ENCODE results near the gene PLD1.

Gene PLD1

DNA sequence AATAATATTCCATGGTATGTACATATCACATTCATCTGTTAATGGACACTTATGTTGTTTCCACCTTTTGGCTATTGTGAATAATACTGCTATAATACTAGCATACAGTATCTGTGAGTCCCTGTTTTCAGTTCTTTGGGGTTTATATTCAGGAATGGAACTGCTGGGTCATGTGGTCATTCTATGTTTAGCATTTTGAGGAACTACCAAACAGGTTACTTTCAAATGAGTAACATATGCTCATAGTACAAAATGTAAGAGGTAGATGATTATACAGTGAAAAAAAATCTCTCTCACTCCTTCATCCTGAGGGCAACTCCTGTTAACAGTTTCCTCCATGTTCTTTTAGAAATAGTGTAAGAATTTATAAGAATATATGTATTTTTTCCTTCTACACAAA, 162.2 kb downstream of the PLD1 start:
- TF ChIP-seq, protein P1, sequence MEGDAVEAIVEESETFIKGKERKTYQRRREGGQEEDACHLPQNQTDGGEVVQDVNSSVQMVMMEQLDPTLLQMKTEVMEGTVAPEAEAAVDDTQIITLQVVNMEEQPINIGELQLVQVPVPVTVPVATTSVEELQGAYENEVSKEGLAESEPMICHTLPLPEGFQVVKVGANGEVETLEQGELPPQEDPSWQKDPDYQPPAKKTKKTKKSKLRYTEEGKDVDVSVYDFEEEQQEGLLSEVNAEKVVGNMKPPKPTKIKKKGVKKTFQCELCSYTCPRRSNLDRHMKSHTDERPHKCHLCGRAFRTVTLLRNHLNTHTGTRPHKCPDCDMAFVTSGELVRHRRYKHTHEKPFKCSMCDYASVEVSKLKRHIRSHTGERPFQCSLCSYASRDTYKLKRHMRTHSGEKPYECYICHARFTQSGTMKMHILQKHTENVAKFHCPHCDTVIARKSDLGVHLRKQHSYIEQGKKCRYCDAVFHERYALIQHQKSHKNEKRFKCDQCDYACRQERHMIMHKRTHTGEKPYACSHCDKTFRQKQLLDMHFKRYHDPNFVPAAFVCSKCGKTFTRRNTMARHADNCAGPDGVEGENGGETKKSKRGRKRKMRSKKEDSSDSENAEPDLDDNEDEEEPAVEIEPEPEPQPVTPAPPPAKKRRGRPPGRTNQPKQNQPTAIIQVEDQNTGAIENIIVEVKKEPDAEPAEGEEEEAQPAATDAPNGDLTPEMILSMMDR (IDR thresholded peaks at IDR 0.05; ENCODE audit: low read depth, low read length): no peak
- no peak for DNase-seq (ENCODE audit: extremely low read depth, low read depth)

- DNase-seq (ENCODE audit: extremely low read depth, low read depth): peak; percentile 42
Observed at GRCh38 chr3:171646357-171647133, 163.7 kb downstream of the PLD1 start.

DNA sequence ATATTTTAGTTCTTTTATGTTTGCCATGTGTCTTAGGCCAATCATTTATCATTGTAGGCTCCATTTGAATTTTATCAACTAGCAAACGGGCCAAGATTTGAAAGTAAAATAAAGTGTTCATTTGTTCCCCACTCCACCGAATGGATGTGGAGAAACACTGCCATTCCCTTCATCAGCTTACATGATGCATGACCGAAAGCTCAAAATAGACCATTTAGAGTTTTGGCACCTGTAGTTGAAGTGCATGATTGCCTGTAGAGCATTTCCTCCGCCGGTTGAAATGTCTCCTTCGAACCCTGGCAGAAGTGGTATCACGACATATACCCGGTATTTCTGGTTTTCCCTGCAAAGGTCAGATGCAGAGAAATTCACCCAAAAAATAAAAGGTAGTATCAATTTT, 165.6 kb downstream of the PLD1 start:
- no peak for DNase-seq (ENCODE audit: extremely low read depth, low read depth)
- TF ChIP-seq, protein P1 (IDR thresholded peaks at IDR 0.05; ENCODE audit: low read depth, low read length): no peak

More at GRCh38 chr3:171646357-171647133, 163.7 kb downstream of the PLD1 start:
- TF ChIP-seq, protein P1 (IDR thresholded peaks at IDR 0.05; ENCODE audit: low read depth, low read length): peak; percentile 60

DNA sequence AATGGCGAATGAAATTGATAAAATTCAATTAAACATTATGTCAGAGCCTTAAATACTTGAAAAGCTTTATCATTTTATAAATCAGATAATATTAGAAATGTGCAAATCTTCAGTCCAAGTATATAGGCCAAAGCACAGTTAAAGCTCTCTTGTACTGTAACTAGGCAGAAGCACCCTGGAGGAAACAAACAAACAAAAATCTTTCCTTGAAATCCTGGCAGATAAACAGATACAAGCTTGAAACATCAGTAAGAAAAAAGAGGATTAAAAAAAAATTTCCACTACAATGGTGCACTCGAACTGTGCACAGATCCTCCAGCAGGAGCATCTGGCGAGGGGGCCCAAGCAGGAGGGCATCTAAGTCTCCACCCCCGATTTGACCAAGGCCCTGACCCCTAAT, 166.6 kb downstream of the PLD1 start:
- no peak for DNase-seq (ENCODE audit: extremely low read depth, low read depth)
- TF ChIP-seq, protein P1 (IDR thresholded peaks at IDR 0.05; ENCODE audit: low read depth, low read length): no peak

- no peak for DNase-seq (ENCODE audit: extremely low read depth, low read depth)
- TF ChIP-seq, protein P1 (IDR thresholded peaks at IDR 0.05; ENCODE audit: low read depth, low read length): no peak
Observed at GRCh38 chr3:171643033-171643432, 167.2 kb downstream of the PLD1 start.

- DNase-seq (ENCODE audit: extremely low read depth, low read depth): peak; percentile 7
- TF ChIP-seq, protein P1 (IDR thresholded peaks at IDR 0.05; ENCODE audit: low read depth, low read length): peak; percentile 29
Observed at GRCh38 chr3:171640520-171641412, 169.5 kb downstream of the PLD1 start.

GRCh38 chr3:171636666-171637065, 173.6 kb downstream of the PLD1 start:
- no peak for DNase-seq (ENCODE audit: extremely low read depth, low read depth)
- TF ChIP-seq, protein P1 (IDR thresholded peaks at IDR 0.05; ENCODE audit: low read depth, low read length): no peak
